Smooth muscle cell of the brain vasculature (primary cell): Measurements from ENCODE around the gene HSPB8.

Source experiments
- DNase-seq: peaks from one replicate; pipeline ENCODE4 v3.0.0-alpha.2; 2012; ENCODE audit warnings: low read depth, low spot score

Gene HSPB8, protein sequence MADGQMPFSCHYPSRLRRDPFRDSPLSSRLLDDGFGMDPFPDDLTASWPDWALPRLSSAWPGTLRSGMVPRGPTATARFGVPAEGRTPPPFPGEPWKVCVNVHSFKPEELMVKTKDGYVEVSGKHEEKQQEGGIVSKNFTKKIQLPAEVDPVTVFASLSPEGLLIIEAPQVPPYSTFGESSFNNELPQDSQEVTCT

DNA sequence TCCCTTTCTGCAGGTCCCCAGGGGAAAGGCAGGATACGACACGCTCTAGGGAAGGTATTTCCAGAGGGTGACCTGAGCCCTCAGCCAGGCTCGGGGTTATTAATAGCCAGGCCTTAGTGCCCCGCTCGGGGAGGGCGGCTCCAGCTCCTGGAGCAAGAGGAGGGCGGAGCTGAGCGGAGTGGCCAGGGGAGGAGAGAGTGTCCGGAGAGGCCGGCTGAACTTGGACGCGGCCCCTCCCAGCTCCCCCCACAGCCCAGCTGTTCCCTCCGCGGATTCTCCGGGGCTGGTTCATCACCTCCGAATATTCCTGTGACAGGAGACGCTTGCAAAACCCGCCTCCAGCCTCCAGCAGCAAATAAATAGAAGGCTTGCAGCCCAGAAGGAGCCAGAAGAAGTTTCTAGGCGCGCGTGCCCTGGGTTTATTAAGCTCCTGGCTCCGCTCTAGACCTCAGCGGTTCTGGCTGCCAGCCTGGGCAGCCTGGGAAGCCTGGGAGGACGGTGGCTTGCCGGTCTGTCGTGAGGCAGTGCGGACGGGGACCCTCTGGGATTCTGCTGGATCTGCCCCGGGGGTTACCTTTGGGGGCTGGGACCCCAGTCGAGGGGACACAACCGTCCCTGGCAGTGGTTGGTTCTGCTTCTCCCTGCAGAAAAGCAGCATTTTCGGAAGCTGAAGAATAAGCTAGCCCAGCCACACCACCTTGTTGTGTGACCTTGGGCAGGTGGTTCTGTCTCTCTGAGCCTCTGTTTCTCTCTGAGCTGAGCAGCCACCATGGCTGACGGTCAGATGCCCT, at the start of gene HSPB8:
Gene HSPB8, plus strand, starts transcription at position 388 of the 791 bp plus-strand sequence. Its CDS starts 382 bp downstream, at position 770.
- DNase-seq: peak; percentile 41

DNA sequence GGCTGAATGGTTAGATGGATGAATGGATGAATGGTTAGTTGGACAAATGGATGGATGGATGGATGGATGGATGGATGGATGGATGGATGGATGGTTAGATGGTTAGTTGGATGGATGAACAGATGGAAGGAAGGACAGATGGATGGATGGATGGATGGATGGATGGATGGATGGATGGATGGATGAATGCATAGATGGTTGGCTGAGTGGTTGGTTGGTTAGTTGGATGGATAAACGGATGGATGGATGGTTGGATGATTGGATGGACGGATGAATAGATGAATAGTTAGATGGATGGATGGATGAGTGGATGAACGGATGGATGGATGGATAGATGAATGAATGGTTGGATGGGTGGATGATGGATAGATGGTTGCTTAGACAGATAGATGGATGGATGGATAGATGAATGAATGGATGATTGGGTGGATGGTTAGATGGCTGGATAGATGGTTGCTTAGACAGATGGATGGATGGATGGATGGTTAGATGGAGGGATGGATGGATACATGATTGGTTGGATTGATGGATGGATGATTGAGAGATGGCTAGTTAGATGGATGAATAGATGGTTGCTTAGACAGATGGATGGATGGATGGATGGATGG, 48.8 kb upstream of the HSPB8 start:
- no peak for DNase-seq

DNA sequence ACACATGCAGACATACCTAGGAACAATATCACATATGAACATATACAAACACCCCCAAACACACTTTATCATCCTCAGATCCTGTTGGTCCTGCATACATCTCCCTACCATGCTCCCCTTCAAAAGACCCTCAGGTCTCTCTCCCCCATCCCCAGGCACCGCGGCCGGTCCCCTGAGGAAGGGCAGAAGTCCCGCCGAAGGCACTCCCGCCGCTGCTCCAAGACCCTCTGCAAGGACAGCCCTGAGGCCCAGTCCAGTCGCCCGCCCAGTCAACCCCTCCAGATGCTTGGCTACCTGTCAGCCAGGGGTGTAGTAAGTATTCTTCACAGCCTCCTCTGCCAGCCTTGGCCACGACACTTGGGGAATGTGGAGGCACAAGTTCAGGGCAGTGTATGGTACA, 48.2 kb upstream of the HSPB8 start:
- DNase-seq: no peak

DNA sequence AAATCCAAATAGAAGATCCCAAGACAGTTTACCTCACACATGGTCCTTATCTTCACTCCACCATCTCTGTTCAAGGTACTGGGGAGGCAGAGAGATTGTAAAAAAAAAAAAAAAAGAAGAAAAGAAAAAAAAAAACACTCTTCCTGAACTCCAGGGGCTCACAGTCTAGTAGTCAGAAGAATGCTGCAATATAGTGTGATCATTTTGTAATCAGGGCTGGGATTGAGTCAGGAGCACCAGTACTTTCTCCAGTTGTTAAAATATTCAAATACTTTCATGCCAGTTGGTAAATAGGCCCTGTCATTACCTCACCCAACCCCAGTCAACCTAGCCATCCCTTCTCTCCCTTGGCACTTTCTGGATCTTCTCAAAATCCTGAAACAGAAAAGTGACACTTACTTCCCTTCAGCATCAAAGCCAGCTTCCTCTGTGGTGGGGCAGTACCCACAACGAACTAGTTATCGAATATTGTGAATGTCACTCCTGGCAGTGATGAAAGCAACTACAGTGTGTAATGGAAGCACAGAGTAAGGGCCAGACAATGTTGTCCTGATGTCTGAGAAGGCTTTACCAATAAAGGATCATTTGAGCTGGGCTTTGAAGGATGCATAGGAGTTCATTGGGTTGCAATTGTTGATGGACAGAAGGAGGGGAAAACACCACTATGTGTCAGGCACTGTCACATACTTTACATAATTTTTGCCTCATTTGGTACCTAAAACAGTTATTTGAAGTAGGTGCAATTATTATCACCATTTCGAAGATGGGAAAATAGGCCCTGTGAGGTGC, 44.3 kb upstream of the HSPB8 start:
- no peak for DNase-seq

DNA sequence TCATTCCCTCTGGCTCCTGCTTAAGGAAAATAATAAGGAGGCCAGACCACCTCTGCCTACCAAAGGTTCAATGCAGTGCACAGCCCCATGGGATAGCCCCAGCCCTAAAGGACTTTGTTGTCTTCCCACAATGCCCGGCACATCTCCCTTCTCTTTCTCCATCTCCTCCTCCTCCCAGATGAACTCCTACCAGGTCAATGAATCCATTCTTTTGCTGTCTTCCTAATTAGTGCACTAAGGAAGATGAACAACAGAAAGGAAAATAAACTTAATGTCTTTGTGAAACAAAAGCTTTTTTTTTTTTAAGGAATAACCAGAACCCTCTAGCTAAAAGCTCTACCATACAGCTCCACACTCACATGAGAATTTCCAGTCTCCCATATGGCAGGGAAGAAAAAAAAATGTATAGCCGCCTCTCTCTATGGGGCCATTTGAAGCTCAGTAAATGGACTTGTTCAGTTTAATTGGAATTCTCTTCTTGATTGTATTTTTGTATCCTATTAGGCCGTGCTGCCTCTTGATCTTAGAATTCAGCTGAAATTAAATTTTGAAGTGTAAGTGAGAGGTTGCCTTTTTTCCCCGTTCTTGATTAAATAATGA, 41.8 kb upstream of the HSPB8 start:
- DNase-seq: no peak

DNA sequence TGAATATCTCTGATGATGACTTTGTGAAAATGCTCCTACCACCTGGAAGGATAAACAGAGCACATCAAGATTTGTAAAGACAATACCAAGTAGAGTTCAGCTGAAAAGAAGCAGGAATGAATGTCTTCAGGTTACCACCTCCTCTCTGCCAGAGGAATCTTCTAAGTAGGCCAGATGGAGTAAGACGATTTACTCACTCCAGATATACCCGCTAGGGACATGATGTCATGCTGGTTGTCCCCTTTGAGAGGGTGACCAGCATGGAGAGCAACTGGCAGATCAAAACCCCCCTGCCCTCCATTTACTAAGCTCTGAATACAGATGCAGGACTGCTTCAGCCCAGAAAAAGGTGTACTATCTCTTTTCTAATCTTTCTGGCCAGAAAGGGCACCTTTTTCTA, 39.3 kb upstream of the HSPB8 start:
- DNase-seq: no peak

DNA sequence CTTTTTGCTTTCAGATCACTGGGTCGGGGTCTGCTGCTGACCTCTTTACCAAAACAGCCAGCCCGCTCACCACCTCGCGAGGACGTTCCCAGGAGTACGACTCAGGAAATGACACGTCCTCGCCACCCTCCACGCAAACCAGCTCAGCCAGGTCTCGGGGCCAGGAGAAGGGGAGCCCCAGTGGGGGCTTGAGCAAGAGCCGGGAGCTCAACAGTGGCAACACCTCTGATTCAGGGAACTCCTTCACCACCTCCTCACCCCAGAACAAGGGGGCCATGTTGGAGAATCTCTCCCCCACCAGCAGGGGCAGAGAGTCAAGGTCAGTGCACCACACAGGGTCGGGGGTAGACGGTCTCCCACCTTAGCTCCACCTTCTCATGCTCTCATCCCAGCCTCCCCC, 33.4 kb upstream of the HSPB8 start:
- no peak for DNase-seq

DNA sequence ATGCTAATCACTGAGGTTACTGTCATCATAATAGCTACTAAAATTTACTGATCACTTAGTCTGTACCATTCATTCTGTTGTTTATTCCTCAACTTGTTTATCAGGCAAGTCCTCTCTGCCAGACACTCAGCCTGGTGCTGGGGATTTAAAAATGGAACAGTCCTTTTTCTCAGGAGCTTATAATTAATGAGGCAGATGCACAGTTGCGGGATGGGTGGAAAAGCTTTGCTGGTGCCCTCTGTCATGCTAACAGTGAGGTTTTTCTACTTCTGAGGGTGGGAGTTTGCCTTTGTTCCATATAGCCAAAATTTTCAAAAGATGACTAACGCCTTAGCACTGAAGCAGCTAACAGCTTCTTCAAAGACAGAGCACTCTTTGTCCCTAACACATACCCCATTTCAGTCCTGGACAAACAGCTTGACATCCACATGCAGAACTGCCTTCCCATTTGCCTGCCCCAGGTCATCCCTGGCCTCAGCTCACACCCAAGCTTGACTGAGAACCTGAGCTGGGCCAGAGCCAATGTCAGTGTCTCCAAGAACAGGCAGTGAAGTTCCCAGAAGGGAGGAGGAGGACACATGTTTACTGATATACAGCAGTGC, 30.8 kb upstream of the HSPB8 start:
- no peak for DNase-seq

DNA sequence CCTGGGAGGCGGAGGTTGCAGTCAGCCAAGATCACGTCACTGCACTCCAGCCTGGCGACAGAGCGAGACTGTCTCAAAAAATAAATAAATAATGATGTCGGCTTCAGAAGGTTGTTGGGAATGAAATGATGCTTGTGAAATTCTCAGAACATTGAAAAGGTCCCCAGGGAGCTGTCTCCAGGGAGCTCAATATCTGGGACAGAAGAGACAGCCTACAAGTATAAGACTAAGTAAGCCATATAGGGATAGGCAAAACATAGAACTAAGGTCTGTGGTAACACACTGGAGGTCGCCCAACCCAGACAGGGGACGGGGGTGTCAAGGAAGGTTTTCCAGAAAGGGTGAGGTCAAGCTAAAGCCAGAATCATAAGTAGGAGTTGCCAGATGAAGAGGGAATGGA, 29.5 kb upstream of the HSPB8 start:
- no peak for DNase-seq

DNA sequence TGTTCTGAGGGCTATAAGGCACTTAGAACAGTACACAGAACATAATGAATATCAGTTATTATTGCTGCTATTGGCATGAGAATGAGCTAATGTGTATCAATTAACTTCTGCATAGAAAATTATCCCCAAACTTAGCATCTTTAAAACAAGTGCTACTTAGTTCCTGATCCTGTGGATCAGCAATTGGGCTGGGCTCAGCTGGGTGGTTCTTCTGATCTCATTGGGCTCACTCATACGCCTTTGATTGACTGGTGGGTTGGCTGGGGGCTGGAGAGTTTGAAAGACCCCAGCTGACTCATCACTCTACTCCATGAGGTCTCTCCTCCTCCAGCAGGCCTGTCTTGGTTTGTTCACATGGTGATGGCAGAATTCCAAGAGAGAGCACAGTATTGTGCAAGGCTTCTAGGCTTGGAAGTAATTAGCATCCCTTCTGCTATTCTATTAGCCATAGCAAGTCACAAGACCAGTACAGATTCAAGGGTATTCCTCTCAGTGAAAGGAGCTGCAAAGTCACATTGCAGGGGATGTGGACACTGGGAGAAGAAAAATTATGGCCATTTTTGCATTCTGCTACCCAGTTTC, 27.2 kb upstream of the HSPB8 start:
- no peak for DNase-seq

DNA sequence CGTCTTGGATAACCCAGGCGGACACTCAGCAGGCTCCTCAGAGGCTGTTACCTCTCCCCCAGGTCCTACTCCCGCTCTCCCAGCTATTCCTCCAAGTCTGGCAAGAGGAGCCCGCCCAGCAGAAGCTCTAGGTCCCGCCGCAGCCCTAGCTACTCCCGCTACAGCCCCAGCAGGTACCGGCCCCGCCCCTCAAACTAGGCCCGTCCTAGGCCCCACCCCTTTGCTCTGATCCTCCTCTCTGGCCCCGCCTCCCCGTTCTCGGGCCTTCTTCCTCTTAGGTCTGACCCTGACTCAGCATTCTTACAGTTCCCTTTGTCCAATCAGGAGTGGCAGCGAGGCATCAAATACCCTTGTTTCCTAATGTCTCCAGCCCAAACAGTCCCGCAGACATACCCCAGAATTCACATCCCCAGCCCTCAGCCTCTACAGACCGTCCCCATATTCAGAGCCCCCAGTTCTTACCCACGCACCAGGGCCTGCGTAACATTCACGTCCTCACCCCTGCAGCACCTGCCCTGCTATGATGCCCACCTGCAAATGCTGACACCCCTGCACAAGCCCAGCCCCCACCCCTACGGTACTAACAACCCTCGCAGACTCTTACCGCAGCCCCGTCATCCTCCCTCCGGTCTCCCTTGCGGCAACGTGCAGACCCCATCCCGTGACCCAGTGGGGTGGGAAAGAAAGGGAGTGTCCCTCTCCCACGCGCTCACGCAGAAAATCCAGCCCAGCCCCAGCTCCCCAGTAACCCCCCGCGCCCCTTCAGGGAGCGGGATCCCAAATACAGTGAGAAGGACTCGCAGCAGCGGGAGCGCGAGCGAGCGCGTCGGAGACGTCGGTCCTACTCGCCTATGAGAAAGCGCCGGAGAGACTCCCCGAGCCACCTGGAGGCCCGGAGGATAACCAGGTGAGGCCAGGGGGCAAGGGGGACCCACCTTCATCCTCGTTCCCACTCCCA, 25.0 kb upstream of the HSPB8 start:
- no peak for DNase-seq

DNA sequence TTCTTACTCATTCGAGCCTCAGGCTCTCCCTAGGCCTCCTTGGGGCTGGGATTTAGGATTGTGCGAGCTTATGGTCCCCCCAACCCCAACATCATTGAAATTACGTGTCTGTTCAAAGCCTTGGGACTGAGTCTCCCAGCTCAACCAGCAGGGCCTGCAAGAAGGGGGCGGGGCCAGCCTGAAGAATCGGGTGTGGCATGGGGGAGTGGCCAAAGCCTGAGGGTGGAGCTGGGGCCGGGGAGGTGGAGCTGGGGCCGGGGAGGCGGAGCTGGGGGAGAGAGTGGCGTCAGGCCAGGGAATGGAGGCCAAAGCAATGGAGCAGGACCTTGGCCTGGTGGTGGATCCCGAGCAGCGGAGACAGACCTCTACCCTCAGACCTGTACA, 24.3 kb upstream of the HSPB8 start:
- DNase-seq: no peak

DNA sequence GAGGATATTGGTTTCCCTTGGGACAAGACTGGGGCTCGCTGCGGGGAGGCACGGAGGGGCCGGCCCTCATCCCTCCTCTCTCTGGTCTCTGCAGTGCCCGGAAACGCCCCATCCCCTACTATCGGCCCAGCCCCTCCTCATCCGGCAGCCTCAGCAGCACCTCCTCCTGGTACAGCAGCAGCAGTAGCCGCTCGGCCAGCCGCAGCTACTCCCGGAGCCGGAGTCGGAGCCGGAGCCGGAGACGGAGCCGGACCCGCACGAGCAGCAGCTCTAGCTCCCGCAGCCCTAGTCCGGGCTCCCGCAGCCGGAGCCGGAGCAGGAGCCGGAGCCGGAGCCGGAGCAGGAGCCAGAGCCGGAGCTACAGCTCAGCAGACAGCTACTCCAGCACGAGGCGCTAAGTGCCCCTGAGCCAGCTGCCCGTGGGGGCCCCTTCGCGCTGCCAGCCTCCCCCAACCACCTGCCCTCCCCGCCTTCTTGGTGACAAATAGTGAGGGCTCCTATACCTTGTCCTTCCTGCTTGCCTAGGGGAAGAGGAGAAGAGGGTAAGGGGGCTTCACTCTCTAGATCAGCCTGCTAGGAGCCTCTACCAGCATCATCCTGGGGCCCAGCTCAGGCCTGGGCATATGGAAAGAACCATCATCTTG, 22.2 kb upstream of the HSPB8 start:
- no peak for DNase-seq

DNA sequence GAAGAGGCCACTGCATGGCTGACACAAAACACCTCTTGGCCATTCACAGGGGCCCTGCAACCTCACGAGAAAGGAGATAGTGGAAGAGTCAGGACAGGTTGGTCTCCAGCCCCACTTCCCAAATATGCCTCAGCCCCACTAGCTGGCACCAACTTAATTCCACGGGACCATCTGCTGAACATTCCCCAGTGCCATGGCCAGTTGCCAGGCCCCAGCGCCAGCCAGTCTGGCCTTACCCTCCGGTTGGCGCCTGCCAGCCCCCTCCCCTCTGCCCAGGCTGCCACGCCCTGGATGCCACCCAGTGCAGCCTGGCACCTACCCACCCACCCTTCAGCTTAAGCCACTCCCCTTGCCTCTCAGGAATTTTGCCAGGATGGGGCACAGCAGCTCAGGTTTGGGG, 21.2 kb upstream of the HSPB8 start:
- DNase-seq: no peak

DNA sequence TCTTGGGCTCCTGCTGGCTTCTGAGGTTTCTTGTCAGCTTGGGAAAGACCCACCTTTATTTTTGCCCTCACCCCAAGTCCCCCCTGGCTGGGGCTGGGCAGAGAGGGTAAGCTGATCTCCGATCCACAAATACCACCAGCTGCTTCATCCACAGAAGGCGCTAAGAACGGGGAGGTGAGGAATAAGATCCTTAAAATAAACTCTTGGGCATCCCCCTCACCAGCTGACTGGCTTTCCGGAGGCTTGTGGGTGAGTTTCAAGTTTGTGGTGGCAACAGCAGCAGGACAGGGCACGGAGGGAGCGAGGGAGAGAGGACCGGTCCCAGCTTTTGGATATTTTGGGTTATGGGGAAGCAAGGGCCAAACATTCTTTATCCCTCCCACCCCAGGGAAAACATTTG, 20.8 kb upstream of the HSPB8 start:
- DNase-seq: no peak

DNA sequence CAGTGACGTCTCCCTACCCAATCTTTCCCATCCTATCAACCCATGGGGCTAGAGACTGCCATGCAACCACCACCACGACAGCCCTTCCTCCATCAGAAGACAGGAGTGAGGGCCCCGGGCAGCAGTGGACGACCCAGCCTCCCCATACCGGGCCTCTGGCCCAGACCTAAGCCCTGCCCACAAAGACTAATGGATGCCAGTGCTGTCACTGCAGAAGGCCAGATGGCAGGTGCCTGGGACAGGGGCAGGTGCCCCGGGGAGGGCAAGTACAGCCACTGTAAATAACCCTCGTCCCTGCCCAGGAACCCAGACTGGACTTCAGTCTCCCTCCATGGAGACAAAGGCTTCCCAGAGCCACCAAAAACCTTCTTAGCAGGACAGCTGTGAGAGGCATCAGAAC, 20.3 kb upstream of the HSPB8 start:
- DNase-seq: no peak

DNA sequence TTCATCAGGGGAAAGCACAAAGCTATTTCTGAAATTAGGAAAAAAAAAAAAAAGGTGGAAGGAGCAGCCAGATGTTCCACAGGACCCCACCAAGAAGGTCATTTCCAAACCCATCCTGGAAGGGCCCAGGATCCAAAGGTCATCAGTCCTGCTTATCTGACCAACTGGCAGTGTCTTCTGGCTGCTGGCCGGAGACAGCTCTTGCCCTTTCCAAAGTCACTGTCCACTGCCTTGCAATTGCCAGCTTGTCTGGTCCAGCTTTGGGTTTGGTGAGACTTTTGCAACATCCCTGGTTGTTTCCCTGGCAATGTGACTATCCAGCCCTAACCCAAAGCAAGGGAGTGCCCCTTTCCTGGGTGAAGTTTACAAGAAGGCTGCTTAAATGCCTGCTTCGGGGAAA, 18.9 kb upstream of the HSPB8 start:
- DNase-seq: no peak

DNA sequence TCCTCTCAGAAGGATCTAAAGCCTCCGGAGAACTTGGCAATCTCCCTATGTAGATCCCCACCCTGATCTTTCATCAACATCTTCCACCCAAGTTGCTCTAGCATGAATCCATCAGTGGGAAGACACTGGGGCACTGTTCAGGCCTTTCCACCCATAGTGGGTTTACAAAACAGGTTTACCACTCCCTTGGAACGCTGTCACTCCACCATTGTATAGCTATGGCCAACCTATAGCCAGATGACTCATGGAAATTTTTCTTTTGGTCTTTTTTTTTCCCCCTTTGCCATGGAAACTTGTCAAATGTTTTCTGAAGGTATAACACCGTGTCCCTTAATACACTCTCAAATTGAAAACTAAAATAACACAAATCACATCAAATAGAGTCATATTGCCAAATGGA, 10.8 kb upstream of the HSPB8 start:
- DNase-seq: no peak

DNA sequence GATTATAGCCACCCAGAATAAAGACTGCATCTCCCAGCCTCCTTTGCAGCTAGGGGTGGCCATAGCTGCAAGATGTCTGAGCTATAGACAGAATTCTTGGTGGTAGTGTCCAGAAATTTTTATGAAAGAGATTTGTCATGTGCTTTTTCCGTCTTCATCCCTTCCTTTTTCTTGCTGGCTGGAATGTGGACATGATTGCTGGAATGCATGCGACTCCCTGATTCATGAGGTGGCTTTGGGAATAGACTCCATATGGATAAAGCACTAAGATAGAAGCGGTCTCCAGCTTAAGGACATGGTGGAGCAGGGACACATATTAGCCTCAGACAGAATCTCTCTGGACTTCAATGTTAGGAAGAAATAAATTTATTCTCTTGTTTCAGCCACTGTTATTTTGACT, 10.0 kb upstream of the HSPB8 start:
- DNase-seq: no peak

DNA sequence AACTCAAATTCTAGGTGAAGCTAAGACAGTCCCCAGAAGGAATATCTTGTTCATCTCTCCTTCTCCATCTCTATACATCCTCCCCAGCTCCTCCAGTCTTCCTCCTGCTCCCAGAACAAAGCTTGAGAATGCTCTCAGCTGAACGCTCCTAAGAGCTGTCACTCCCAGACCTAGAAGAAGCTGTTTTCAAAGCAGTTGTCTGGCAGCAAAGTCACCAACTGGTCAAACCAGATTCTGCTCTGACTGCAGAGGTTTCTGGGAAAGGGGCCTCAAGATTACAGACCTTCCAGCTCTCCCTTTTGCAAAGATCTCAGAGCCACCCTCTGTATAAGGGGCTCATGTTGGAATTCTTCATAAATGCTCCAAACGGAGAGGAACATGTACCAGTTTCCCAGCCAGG, 9.6 kb upstream of the HSPB8 start:
- no peak for DNase-seq
